ENCODE measurements around the gene FSCN2. TPM values are rescaled to one million over a fixed set of nuclear protein-coding genes. Genes with fewer than 3 reads are reported as not detected.

Gene FSCN2
- total and polyA plus RNA-seq, 2 donors (not counting 1 experiment from before 2014, with no cell fraction given): 0.35 to 2.0 TPM

- Histone ChIP-seq H3K4me1 (ENCODE audit: control insufficient read depth, extremely low read depth, insufficient read depth, low read length) (no peaks in the 10 kb centered on the region), H4K20me1 (ENCODE audit: control insufficient read depth, extremely low read depth, insufficient read depth, low read length) (no peaks in the 10 kb centered on the region), H3K27me3 (ENCODE audit: control insufficient read depth, insufficient read depth, low read length) (peaks cover 11% of the 10 kb centered on the region), H3K4me3 (replicated peaks in 1 of 4; ENCODE audit: control extremely low read depth in 1 of 4, insufficient read depth in 1 of 4, low read depth in 3 of 4, low read length in 4 of 4) (no peak overlapping the region), H3K9ac (ENCODE audit: insufficient read depth, low read length) (no peak overlapping the region), H3K36me3 (ENCODE audit: control insufficient read depth, insufficient read depth, low read length) (peaks cover 24% of the 10 kb centered on the region), H3K4me2 (ENCODE audit: extremely low read depth, insufficient read depth, low read length) (no peak overlapping the region), H3K79me2 (ENCODE audit: control insufficient read depth, insufficient read depth, low read length) (no peaks in the 10 kb centered on the region), H3K27ac (ENCODE audit: insufficient read depth, low read length) (no peak overlapping the region), H3K9me3 (ENCODE audit: control insufficient read depth, insufficient read depth, low read depth, low read length) (no peaks in the 10 kb centered on the region), H2AFZ (ENCODE audit: low read length) (no peak overlapping the region)
- no peak for DNase-seq (ENCODE audit: low read depth in 2 of 2)
- no peak for TF ChIP-seq EZH2 (IDR thresholded peaks at IDR 0.05; ENCODE audit: low read length, missing control alignments)
- TF ChIP-seq, protein P1, sequence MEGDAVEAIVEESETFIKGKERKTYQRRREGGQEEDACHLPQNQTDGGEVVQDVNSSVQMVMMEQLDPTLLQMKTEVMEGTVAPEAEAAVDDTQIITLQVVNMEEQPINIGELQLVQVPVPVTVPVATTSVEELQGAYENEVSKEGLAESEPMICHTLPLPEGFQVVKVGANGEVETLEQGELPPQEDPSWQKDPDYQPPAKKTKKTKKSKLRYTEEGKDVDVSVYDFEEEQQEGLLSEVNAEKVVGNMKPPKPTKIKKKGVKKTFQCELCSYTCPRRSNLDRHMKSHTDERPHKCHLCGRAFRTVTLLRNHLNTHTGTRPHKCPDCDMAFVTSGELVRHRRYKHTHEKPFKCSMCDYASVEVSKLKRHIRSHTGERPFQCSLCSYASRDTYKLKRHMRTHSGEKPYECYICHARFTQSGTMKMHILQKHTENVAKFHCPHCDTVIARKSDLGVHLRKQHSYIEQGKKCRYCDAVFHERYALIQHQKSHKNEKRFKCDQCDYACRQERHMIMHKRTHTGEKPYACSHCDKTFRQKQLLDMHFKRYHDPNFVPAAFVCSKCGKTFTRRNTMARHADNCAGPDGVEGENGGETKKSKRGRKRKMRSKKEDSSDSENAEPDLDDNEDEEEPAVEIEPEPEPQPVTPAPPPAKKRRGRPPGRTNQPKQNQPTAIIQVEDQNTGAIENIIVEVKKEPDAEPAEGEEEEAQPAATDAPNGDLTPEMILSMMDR (conservative IDR thresholded peaks at IDR 0.05 in 1 of 2, IDR thresholded peaks at IDR 0.05 in 1 of 2; ENCODE audit: low read depth in 1 of 2, low read length in 2 of 2): no peak
Observed at GRCh38 chr17:81540676-81541027, 12.5 kb downstream of the FSCN2 start.

GRCh38 chr17:81541123-81541522, 12.9 kb downstream of the FSCN2 start:
- Histone ChIP-seq H3K9ac (ENCODE audit: insufficient read depth, low read length) (no peak overlapping the region), H3K27me3 (ENCODE audit: control insufficient read depth, insufficient read depth, low read length) (peaks cover 7% of the 10 kb centered on the region), H3K27ac (ENCODE audit: insufficient read depth, low read length) (no peak overlapping the region), H3K9me3 (ENCODE audit: control insufficient read depth, insufficient read depth, low read depth, low read length) (no peaks in the 10 kb centered on the region), H4K20me1 (ENCODE audit: control insufficient read depth, extremely low read depth, insufficient read depth, low read length) (no peaks in the 10 kb centered on the region), H2AFZ (ENCODE audit: low read length) (no peak overlapping the region), H3K79me2 (ENCODE audit: control insufficient read depth, insufficient read depth, low read length) (no peaks in the 10 kb centered on the region), H3K4me1 (ENCODE audit: control insufficient read depth, extremely low read depth, insufficient read depth, low read length) (no peaks in the 10 kb centered on the region), H3K36me3 (ENCODE audit: control insufficient read depth, insufficient read depth, low read length) (peaks cover 25% of the 10 kb centered on the region), H3K4me2 (ENCODE audit: extremely low read depth, insufficient read depth, low read length) (no peak overlapping the region), H3K4me3 (replicated peaks in 1 of 4; ENCODE audit: control extremely low read depth in 1 of 4, insufficient read depth in 1 of 4, low read depth in 3 of 4, low read length in 4 of 4) (no peak overlapping the region)
- DNase-seq (ENCODE audit: low read depth in 2 of 2): no peak
- TF ChIP-seq EZH2 (IDR thresholded peaks at IDR 0.05; ENCODE audit: low read length, missing control alignments): no peak
- TF ChIP-seq, protein P1 (conservative IDR thresholded peaks at IDR 0.05 in 1 of 2, IDR thresholded peaks at IDR 0.05 in 1 of 2; ENCODE audit: low read depth in 1 of 2, low read length in 2 of 2): no peak

DNA sequence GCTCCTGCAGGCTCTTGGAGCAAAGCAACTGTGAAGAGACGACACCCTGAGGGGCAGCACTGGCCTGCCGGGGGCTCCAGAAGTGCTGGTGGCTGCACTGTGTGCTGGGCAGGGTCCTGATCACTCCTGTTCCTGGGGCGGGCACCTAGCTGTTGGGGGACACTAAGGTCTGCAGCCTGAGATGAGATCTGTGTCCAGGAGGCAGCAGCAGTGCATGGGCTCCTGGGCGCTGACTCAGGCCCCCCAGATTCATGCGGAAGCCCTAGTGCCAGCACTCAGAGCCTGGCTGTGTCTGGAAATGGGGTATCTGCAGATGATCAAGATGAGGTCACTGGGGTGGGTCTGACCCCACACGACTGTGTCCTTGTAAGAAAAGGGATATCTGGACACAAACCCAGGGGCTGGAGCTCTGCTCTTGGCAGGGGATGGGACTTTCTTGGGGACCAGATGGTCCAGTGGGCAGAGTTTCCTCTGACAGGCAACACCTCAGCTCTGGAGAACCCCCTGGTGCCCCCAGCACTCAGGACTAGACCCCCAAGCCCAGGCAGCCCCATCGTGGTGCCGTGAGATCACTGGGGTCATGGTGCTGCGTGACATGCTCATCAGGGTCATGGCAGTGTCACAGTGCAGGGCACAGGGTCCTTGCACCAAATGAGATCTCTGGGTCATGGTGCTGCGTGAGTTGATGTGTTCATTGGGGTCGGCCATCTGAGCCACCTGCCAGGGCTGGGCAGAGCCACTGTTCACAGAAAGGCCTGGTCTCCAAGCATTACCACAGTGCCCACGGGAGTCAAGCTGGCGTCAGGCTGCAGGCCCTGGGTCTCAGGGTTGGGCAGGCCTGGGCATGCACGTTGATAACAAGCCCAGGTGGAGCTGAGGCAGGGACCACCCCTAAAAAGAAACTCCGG, 14.5 kb downstream of the FSCN2 start:
- Histone ChIP-seq H3K4me1 (ENCODE audit: control insufficient read depth, extremely low read depth, insufficient read depth, low read length) (no peaks in the 10 kb centered on the region), H3K27ac (ENCODE audit: insufficient read depth, low read length) (no peak overlapping the region), H3K9ac (ENCODE audit: insufficient read depth, low read length) (no peak overlapping the region), H3K36me3 (ENCODE audit: control insufficient read depth, insufficient read depth, low read length) (peaks cover 30% of the 10 kb centered on the region), H2AFZ (ENCODE audit: low read length) (no peak overlapping the region), H3K4me3 (replicated peaks in 1 of 4; ENCODE audit: control extremely low read depth in 1 of 4, insufficient read depth in 1 of 4, low read depth in 3 of 4, low read length in 4 of 4) (no peak overlapping the region), H3K27me3 (ENCODE audit: control insufficient read depth, insufficient read depth, low read length) (no peaks in the 10 kb centered on the region), H3K4me2 (ENCODE audit: extremely low read depth, insufficient read depth, low read length) (no peak overlapping the region), H3K79me2 (ENCODE audit: control insufficient read depth, insufficient read depth, low read length) (no peaks in the 10 kb centered on the region), H3K9me3 (ENCODE audit: control insufficient read depth, insufficient read depth, low read depth, low read length) (no peaks in the 10 kb centered on the region), H4K20me1 (ENCODE audit: control insufficient read depth, extremely low read depth, insufficient read depth, low read length) (no peaks in the 10 kb centered on the region)
- no peak for TF ChIP-seq EZH2 (IDR thresholded peaks at IDR 0.05; ENCODE audit: low read length, missing control alignments)
- TF ChIP-seq, protein P1 (conservative IDR thresholded peaks at IDR 0.05 in 1 of 2, IDR thresholded peaks at IDR 0.05 in 1 of 2; ENCODE audit: low read depth in 1 of 2, low read length in 2 of 2): no peak
- no peak for DNase-seq (ENCODE audit: low read depth in 2 of 2)

Measured in fibroblast of lung (primary cell).